Hematopoietic multipotent progenitor cell treated with erythropoietin and hydrocortisone succinate and interleukin-3 and kit ligand, for 8 days (in vitro differentiated cells): ENCODE results near the gene GMNC.
"Not testable (repeated sequence)": the region's sequence is repeated elsewhere in the genome, so short reads cannot be mapped to it uniquely, and the experiment has no call there.

Experiments used
- DNase-seq: peaks from one replicate; pipeline ENCODE4 v3.0.0-alpha.2; 2015

The GMNC gene, protein sequence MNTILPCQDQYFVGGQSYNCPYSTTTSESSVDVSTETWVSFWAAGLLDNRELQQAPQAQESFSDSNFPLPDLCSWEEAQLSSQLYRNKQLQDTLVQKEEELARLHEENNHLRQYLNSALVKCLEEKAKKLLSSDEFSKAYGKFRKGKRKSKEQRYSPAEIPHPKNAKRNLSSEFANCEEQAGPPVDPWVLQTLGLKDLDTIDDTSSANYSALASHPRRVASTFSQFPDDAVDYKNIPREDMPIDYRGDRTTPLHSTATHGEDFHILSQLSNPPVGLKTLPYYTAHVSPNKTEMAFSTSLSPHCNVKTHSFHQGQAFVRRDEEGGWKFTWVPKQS

DNA sequence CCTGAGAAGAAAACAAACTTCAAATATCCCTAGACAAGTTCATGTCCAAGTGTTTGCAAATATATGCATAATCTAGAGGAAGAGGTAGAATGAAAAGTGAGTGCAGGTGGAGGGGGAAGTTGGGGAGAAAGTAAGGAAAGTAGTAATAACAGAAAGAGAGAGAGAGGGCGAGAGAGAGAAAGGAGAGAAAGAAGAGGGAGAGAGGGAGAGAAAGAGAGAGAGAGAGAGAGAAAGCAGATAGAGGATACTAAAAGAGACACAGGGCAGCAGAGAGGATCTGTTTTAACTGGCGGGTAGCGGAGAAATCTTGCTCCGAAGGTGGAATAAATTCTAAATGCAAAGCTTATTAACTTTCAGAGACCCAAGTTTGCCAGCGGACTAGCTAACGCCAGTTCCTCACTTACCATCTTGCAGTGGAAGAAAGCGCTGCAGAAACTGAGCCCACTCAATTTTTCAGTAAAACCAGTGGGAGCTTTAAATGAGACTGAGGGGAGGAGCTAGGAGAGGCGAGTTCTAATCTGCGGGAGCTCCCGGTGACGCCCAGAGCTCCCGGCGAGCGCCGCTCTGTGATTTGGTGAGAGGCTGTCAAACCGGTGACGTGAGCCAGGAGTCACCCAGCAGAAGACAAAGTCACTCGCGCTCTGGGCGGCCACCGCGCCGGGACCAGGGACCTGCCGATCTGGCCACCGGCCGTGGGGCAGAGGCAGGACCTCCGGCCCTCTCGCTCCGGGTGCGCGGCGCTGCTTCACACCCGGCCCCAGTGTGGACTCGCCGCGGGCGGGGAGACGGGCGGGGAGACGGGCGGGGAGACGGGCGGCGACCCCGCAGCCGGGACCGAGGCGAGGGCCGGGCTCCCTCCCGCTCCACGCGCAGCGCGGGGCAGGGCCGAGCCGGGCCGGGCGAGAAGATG lies at the start of gene GMNC:
Gene GMNC (minus strand): TSS at position 486 of the 910 bp plus-strand sequence. CDS start 79 bp downstream, at position 407.
- DNase-seq, result peak; percentile 56

DNA sequence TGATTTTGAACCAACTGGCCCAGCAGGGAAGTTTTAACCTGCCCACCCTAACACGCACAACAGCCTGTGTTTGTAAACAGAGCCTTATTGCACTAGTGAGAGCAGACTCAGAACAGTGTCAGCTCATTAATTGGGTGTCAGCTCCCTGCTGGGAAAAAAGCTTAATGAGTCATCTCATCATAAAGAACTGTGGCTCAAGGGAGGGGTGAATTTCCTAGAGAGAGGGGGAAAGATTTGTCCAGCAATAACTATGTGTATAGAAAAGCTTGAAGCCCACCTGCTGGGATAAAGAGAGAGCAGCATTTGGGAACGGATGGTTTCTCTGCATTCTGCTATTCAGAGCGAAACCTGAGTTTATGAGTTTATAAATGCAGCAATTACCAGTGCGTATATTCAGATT lies 48.9 kb upstream of the GMNC start:
- DNase-seq, result no peak

DNA sequence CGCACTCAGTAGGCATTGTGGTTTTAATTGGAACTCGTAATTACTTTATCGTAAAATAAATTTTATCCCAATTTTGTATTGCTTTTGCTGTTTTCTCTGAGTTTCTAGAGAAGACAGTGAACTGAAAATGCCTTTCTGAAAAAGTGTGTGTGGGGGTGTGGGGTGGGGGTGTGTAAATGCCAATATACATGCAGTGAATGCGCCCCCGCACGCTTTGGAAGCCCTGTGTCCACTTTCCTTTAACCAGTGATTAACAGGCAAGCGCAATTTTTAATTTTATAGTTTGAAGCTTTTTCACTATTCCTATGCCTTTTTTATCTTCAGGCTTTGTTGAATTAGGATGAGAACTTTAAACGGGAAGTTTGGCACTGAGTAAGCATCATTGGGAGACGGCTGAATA lies 47.4 kb upstream of the GMNC start:
- no peak for DNase-seq

DNA sequence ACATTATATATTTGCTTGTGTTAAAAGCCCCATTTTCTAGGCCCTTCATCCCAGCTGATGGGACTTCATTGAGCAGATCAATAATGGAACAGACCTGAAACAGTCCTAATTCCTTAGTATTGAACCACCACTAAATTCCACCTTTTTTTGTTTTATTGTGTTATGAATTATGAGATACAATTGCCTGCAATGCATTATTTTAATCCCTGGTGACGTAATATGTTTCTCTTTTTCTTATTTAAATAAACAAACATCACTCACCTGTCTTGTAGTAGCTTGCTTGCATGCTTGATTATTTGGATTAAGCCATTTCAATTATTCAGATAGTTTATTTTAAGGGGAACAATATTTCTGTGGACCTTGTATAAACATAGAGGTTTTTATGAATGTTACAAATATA lies 40.7 kb upstream of the GMNC start:
- no peak for DNase-seq

DNA sequence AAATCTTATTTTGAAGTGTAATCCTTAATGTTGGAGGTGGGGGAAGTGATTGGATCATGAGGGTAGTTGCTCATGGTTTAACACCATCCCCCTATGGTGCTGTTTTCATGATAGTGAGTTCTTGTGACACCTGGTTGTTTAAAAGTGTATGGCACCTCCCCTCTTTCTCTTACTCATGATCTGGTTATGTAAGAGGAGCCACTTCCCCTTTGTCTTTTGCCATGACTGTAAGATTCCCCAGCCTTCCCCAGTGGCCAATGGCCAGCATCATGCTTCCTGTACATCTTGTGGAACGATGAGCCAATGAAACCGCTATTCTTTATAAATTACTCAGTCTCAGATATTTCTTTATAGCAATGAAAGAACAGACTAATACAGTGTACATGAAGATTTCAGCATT lies 39.8 kb upstream of the GMNC start:
- no peak for DNase-seq

DNA sequence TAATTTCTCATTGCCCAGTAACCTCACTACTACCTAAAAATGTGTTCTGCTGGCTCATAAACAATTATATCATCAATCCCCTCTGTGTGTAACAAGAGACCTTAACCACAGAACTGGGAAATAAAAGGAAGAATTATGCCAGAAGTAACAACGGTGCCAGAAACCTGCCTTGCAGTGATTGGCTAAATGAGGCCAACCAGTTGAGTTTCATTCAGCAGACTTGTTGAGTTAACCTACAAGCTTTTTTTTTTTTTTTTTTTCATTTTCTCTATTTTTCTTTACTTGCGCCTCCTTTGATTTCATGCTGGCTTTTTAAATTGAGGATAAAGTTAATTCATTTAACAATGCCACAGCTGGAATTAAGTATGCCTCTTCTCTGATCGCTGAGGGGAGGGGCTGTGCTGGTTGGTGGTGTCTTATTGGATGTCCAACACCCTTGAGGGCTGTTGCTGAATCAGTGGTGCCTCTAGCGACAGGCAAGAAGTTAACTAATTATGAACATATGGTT lies 30.0 kb upstream of the GMNC start:
- no peak for DNase-seq

DNA sequence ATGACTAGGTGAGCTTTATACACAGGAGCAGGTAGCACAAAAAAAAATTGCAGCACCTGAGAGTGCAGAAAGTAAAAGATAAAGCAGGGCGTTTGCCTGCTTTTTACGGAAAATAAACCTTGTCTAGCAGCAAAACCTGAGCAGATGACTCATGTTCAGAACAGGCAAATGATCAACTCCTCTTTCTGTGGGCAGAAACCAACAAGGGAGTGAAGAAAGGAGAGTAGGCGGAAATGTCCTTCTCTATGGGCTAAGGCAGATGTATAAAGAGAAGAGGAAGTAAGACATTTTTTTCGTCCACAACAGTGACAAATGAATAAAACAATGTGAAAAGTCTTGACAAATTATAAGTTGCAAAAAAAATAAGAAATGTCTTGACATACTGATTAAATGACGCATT lies 24.5 kb upstream of the GMNC start:
- DNase-seq, result no peak

DNA sequence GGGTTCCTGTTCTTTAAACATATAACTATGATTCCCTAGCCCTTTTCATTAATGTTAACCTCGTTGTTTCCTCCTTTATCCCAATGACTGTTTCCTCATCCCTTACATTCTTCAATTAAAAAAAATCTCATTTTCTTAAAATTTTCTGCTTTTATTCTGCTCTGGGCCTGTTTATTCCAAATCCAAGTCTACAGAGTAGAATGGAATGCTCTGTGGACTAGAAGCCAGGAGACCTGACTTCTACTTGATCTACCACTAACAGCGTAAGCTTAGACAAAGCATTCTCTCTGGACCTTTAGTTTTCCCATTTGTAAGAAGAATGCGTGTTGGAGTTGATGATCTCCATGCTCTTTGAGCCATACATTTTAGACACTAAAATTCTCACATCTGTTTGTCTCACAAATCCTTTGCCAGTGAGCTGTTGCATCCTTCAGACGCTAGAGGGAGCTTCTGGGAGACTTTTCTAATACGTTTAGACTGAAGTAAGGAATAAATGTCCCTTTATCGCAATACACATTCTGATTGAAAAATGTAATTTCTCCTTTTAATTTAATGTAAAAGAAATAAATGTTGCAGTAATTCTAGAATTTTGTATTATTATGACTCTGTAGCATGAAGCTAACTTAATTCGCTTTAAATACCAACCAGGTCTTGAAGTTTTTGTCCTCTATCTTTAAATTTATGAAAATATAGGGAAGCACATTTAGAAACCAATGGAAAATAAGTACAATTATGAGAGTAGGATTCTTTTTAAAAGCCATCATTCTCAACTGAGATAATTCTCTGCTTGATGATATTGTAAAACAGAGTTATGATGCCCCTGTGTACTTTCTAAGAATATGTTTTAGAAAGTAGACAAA lies 21.7 kb upstream of the GMNC start:
- peak; percentile 73 for DNase-seq

DNA sequence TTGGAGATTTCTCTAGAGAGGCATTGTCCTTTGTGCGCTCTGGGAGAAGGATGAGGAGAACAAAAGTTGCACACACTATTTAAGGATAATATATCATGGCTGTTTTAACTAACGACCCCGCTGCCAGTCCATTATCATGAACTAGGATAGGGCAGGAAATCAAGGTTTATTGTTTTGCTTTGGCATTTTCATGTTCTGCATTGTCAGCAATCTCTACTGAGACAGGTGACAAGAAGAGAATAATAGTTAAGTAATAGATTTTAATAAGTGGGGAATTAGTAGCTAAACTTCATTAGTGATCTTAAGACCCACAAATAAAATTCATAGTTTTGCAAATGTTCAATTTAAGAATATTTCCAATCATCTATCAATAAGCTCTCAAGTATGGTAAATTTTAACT lies 20.6 kb upstream of the GMNC start:
- DNase-seq, result no peak

DNA sequence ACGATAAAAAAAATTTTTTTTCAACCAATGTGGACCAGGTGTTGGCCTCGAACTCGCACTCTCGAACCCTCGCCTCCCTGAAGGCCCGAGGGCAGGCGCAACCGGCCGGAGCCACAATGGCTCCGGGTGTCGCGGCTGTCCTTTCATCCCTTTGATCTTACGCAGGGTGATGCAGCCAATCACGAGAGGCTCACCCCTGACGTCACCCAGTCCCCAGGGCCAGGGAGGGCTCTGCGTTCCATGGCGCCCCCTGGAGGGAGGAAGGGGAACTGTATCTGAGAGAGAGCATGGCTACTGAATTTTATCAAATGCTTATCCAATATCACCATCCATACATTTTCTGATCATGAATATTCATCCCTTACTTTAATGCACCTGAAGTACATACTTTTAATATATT lies 15.4 kb upstream of the GMNC start:
- DNase-seq, result peak; percentile 17

DNA sequence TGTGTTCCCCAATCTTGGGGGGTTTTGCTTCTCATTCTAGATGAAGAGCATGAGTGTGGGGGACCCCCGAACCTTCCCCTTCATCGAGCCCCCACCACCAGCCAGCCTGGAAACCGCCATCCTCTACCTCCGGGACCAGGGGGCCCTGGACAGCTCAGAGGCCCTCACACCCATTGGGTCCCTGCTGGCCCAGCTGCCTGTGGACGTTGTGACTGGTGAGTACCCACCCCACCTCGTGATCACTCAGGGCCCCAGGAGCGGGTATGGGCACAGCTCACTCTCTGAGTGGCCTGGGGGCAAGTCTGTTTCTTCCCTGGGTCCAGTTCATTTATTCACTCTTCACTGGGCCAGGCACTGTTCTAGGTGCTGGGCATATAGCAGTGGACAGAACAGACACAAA lies 13.9 kb upstream of the GMNC start:
- DNase-seq, result not testable (repeated sequence)

DNA sequence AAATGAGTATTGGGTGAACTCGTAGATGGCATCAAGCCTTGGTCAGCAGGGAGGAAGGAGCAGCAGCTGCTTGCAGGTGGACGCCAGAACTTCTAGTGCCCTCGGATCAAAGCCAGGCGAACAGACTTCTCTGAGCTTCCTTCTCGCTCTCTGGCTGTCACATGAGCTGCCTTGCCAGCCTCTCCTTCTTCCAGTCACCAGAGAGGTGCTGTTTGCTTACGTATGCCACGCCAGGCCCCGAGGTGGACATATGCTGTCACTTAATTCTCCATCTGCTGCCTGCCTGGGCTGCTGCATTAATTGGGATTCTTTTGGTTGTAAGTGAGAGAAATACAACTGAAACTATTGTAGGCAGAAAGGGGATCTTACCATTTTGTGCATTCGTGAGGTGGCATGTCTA lies 12.6 kb upstream of the GMNC start:
- DNase-seq, result not testable (repeated sequence)

DNA sequence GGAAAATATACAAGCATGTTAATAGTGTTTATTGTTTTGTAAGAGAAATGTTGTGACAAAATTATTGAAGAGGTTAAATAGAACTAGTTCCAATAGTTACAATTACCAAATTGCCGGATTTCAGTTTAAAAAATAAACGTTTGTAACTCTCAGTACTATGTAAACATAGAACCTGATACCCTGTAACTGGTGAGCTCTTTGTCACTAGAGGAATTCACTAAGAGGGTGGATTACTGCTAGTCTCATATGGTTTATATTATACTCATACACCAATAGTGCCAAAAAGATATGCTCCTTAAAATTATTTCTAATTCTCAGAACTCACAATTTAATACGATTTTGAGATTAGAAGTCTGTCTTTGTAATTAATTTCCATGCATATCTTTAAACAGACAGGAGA lies 7.6 kb upstream of the GMNC start:
- no peak for DNase-seq

DNA sequence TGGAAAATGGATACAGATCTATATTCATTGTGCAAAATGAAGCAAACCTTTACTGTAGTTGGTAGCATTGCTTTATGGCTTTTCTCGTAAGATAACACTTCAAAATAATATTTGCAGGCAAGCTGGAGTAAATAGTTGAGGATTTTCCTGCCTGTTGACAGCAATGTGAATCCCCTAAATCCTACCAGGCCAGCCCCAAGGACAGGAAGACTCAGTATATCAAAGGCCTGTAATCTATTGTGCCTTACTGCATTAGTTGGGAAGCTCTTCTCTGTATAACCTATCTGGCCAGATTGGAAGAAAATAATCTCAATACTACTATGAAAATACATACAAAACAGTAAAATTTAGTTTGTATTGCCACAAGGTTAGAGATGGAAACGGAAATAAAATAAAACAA lies 4.6 kb upstream of the GMNC start:
- no peak for DNase-seq

DNA sequence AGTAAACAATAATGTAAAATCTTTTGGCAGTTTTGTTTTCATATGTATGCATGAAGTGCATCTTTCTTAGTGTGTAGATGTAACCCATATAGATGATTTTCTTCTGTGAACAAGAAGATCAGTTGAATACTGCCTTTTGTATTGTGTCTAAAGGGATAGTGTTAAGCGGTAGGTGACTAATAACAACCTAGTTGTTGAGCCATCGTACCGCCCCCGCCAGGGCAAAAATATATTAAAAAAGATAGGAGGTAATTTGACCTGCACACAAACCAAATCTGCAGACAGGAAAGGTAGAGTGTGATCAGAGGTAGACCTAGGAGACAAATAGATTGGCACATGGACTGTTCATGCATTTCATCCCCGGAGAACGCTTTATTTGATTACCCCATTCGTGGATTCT lies 3.3 kb upstream of the GMNC start:
- no peak for DNase-seq

DNA sequence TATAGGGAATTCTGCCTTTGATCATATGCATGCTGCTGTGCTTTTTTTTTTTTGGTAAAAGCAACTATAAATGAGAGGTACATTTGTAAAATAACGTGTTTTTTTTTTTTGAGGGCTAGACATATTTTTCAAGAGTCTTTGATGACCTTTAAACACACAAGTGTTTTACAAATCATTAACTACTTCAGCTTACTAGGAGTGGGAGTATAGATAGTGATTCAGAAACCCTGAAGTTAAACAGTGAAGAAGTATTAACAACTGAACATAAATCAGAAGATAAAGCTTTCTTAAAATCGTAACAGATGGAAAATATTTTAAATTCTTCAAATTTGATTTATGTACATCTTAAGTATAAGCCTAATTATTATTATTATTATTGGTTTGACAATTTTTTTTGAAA lies 2.9 kb upstream of the GMNC start:
- DNase-seq, result no peak

DNA sequence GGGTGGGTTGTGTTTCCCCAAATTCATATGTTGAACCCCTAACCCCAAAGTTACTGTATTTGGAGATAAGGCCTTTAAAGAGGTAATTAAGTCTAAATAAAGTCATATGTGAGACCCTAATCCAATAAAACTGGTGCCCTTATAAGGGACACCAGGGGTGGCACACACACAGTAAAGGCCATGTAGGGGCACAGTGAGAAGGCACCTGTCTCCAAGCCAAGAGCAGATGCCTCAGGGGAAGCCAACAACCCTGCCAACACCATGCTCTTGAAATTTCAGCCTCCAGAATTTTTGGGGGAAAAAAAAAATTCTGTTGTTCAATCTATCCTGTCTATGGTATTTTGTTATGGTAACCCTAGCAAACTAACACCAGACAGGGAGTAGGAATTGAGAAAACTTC lies 1.5 kb upstream of the GMNC start:
- no peak for DNase-seq

DNA sequence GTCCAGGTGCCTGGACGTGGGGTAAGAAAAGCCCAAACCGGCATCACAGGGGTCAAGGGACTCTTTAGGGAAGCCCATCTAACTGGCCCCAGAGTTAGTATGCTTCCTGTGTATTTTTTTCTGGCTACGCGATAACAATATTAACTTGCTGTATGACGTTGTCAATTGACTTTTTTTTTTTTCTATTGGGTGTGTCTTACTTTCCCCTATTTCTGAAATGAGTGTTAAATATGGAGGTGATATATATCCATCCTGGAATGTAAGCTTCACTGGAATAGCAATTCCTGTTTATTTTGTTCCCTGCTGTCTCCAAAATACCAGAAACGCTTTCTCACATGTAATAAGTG lies 598 bp upstream of the GMNC start:
- no peak for DNase-seq

DNA sequence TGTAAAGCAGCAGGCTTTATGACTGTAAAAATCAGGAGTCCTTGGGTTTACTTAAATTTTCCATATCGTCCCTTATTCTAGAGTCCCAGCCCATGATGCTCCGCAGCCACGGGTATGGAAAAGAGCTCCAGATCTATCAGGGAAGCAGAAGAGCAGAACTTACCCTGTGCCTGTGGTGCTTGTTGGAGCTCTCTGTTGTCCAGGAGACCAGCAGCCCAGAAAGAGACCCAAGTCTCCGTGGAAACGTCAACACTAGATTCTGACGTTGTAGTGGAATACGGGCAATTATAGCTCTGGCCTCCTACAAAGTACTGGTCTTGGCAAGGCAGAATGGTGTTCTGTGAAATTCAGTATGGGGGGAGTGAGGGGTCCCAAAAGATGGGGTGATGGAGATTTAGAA lies 2.0 kb downstream of the GMNC start:
- DNase-seq, result no peak

DNA sequence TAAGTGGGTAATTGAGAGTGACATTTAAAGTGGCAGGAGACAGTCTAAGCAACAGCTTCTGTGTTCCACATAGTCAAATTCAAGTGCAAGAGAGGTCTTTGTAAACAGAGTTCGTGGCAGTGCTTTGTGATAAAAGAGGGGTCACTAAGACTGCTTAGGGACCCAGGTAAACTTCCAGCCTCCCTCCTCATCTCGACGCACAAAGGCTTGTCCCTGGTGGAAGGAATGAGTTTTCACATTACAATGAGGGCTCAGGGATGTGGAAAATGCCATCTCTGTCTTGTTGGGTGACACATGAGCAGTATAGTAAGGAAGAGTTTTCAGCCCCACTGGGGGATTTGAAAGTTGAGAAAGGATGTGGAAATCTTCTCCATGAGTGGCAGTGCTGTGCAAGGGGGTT lies 7.3 kb downstream of the GMNC start:
- no peak for DNase-seq

DNA sequence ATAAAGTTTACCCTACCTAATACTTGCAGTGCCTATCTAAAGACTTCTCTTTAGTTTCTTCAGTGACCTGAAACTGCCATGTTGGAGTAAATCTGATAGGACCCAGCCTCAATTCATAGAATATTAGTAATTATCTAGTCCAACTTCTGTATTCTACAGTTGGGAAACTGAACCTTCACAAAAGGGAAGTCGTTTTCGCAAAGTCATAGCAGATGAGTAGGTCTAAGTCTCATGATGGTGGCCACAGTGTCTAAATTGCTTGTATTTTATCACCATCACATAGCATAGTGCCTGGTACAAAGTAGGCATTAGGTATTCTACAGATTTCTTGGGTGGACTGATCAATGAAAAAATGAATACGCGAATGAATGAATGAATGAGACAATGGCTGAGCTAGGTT lies 8.4 kb downstream of the GMNC start:
- DNase-seq, result peak; percentile 5

DNA sequence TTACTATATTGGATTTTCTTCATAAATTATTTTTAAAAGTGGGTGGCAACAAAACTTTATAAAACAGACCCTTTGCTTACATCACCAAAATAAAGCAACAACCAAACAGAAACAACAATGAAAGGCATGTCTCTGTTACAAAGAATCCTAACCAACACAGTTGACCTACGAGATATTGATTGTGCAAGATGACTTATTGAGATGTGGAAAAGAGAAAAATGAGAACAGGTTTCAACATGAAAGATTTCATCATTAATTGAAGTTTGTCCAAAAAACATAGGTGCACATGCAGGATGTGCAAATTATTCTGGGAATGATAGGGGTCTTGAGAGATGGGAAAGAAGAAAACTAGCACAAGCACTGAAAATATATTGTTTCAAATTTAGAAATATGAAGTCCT lies 9.0 kb downstream of the GMNC start:
- DNase-seq, result no peak

DNA sequence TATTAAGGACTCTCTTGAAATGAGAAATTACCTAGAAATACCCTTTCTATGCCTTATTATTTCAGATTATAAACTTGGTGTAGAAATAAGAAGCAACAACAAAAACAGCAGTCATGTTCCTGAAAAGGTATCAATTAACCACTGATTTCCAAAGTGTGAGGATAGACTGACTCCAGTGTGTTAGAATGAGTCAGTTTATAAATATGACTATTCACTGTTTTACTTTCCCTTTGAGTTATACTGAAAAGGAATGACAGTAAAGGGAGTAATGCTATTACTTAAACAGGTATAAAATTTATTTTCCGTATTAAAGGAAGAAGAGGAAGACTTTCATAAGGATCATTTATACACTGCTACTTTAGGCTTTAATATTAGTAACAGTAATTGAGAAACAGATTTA lies 12.9 kb downstream of the GMNC start:
- DNase-seq, result no peak
